ENCODE measurements around the gene IRGC. TPM values are rescaled to one million over a fixed set of nuclear protein-coding genes. Genes with fewer than 3 reads are reported as not detected.

IRGC gene
- total RNA-seq, 1 donor from 2014 or later = not detected

DNA sequence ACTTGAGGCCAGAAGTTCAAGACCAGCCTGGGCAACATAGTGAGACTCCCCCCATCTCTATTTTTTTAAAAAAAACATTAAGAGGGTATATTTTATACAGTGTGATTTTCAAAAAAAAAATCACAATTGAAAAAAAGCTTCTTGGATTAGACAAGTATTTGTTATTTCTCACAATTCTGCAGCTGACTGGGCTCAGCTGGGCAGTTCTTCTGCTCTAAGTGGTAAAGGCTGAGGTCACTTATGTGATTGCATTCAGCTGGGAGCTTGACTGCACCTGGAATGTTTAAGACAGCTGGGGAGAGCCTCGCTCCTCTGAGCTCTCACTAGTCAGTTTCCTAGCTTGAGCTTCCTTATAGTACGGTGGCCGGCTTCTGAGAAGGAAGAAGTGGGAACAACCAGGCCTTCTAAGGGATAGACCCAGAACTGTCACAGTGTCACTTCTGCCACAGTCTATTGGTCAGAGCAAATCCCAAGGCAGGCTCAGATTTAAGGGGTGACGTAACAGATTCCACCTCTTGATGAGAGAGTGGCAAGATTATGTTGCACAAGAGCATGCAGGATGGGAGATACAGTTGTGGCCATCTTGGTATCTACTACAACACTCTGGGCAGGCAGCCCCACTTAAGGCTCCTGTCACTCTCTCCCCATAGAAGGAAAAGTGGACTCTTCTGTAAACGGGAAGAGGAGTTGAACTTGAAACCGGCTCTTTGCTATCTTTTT, 19.7 kb upstream of the IRGC start:
- H3K4me3 ChIP-seq = no peak overlapping the region
- DNase-seq (ENCODE audit: extremely low spot score in 2 of 2) = no peak
- H3K27me3 ChIP-seq = no peaks in the 10 kb centered on the region
- no peaks in the 10 kb centered on the region for H3K36me3 ChIP-seq
- intact Hi-C loops (cut with DNase I) = no loop called here
- H3K4me1 ChIP-seq = peaks cover 19% of the 10 kb centered on the region
- TF ChIP-seq, protein P1, sequence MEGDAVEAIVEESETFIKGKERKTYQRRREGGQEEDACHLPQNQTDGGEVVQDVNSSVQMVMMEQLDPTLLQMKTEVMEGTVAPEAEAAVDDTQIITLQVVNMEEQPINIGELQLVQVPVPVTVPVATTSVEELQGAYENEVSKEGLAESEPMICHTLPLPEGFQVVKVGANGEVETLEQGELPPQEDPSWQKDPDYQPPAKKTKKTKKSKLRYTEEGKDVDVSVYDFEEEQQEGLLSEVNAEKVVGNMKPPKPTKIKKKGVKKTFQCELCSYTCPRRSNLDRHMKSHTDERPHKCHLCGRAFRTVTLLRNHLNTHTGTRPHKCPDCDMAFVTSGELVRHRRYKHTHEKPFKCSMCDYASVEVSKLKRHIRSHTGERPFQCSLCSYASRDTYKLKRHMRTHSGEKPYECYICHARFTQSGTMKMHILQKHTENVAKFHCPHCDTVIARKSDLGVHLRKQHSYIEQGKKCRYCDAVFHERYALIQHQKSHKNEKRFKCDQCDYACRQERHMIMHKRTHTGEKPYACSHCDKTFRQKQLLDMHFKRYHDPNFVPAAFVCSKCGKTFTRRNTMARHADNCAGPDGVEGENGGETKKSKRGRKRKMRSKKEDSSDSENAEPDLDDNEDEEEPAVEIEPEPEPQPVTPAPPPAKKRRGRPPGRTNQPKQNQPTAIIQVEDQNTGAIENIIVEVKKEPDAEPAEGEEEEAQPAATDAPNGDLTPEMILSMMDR (IDR thresholded peaks at IDR 0.05) = no peak
- TF ChIP-seq POLR2A (IDR thresholded peaks at IDR 0.05) (no peak), POLR2AphosphoS5 (IDR thresholded peaks at IDR 0.05; ENCODE audit: insufficient read depth in 1 of 2, low read depth in 1 of 2) (no peak)
- H3K9me3 ChIP-seq = no peaks in the 10 kb centered on the region
- no peak overlapping the region for H3K27ac ChIP-seq

- no peaks in the 10 kb centered on the region for H3K9me3 ChIP-seq
- TF ChIP-seq POLR2AphosphoS5 (IDR thresholded peaks at IDR 0.05; ENCODE audit: insufficient read depth in 1 of 2, low read depth in 1 of 2) (no peak), POLR2A (IDR thresholded peaks at IDR 0.05) (no peak)
- TF ChIP-seq, protein P1 (IDR thresholded peaks at IDR 0.05) = no peak
These were observed 18.6 kb upstream of the IRGC start for GRCh38 chr19:43697295-43697694.

GRCh38 chr19:43699506-43700394, 16.1 kb upstream of the IRGC start:
- TF ChIP-seq, protein P1 (IDR thresholded peaks at IDR 0.05) = no peak
- TF ChIP-seq POLR2AphosphoS5 (IDR thresholded peaks at IDR 0.05; ENCODE audit: insufficient read depth in 1 of 2, low read depth in 1 of 2) = no peak
- TF ChIP-seq POLR2A (IDR thresholded peaks at IDR 0.05) = no peak
- Histone ChIP-seq H3K4me3 (peak overlapping the region; percentile 9 to 36), H3K27ac (peak overlapping the region; percentile 79)

More at GRCh38 chr19:43697295-43697694, 18.6 kb upstream of the IRGC start:
- intact Hi-C loops (cut with DNase I) = no loop called here
- Histone ChIP-seq H3K27me3 (no peaks in the 10 kb centered on the region), H3K4me3 (no peak overlapping the region), H3K27ac (no peak overlapping the region), H3K4me1 (peaks cover 24% of the 10 kb centered on the region), H3K36me3 (no peaks in the 10 kb centered on the region)
- no peak for DNase-seq (ENCODE audit: extremely low spot score in 2 of 2)

DNA sequence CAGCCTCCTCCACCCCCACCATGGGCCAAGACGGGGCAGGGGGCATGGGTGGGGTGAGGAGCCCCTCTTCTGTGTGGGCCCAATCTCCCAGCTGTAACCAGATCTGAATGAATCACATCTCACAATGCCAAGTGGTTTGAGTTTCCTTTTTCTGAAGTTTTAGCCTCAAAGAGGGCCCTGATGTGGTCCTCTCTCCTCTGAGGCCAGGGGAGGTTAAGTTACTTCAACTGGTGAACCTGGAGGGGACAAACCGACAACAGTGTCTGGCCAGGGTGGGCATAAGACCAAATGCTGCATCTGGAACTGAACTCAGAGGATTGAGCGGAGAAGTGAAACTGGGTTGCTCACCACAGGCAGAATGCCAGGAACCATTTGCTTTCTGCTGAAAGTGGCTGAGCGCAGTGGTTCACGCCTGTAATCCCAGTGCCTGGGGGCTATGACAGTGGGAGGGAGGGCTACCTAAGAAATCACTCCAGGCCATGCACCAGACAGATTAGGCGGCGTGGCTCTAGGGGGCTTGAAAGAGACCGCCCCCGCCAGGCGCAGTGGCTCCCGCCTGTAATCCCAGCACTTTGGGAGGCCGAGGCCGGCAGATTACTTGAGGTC, 15.4 kb upstream of the IRGC start:
- intact Hi-C loops (cut with DNase I) = no loop called here
- Histone ChIP-seq H3K27me3 (no peaks in the 10 kb centered on the region), H3K27ac (peak overlapping the region; percentile 79), H3K36me3 (no peaks in the 10 kb centered on the region), H3K9me3 (no peaks in the 10 kb centered on the region), H3K4me3 (peak overlapping the region; percentile 22 to 32), H3K4me1 (peaks cover 24% of the 10 kb centered on the region)
- TF ChIP-seq POLR2A (IDR thresholded peaks at IDR 0.05) (no peak), POLR2AphosphoS5 (IDR thresholded peaks at IDR 0.05; ENCODE audit: insufficient read depth in 1 of 2, low read depth in 1 of 2) (peak in 1 of 2 donors; percentile 62)
- DNase-seq (ENCODE audit: extremely low spot score in 2 of 2) = no peak

More at GRCh38 chr19:43699506-43700394, 16.1 kb upstream of the IRGC start:
- H3K36me3 ChIP-seq = no peaks in the 10 kb centered on the region
- H3K27me3 ChIP-seq = no peaks in the 10 kb centered on the region
- no peak for DNase-seq (ENCODE audit: extremely low spot score in 2 of 2)
- no peaks in the 10 kb centered on the region for H3K9me3 ChIP-seq
- intact Hi-C loops (cut with DNase I) = no loop called here
- H3K4me1 ChIP-seq = peaks cover 24% of the 10 kb centered on the region

DNA sequence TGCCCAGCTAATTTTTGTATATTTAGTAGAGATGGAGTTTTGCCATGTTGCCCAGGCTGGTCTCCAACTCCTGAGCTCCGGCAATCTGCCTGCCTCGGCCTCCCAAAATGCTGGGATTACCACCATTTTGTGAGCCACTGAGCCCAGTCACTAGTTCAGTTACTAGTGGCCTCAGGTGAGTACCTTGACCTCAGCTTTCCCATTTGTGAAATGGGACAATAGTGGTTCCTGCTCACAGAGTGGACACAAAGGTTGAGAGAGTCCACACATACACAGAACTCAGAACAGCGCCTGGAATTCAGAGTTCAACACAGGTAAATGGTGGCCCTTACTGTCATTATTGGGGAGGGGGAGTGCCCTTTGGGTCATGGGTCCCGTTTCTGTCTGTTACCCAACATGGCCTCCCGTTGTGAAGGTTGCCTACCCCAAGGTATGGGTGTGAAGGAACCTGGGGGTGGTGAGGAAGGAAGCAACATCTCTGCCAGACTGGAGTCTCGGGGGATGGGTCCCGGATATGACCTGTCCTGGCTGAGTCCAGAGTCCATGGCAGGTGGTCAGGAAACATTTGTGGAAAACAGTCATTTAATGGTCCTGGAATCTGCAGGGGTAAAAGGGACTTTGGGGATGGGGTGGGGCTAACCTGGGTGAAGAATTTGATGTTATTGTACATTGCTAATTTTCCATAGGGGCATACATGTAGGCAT, 11.7 kb upstream of the IRGC start:
- H3K4me3 ChIP-seq = no peak overlapping the region
- intact Hi-C loops (cut with DNase I) = no loop called here
- no peak overlapping the region for H3K27ac ChIP-seq
- no peak for TF ChIP-seq POLR2AphosphoS5 (IDR thresholded peaks at IDR 0.05; ENCODE audit: insufficient read depth in 1 of 2, low read depth in 1 of 2)
- peaks cover 21% of the 10 kb centered on the region for H3K4me1 ChIP-seq
- no peaks in the 10 kb centered on the region for H3K36me3 ChIP-seq
- DNase-seq (ENCODE audit: extremely low spot score in 2 of 2) = no peak
- no peaks in the 10 kb centered on the region for H3K27me3 ChIP-seq
- H3K9me3 ChIP-seq = no peaks in the 10 kb centered on the region
